ENCODE data around the gene OSTN.

The OSTN gene

DNA sequence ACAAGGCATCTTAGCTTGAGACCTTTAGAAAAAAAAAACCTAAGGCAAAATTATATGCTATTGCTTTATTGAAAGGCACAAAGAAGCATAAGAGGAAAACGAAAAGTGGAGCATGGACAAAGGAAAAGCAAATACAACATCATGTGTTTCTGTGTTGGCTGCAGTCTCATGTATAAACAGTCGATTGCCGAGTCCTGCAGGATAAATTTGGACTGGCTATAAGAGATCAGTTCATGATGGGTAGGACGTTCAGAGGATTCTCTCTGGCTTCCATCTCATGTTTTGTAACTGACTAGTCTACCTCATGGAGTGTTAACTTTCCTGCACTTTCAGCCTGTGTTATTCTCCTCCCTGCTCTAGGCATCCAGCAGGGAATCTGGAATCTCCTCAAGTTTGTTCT is 108.3 kb downstream of the OSTN start:
- FAIRE-seq (no peak), DNase-seq (ENCODE audit: low spot score) (no peak)

- DNase-seq (ENCODE audit: low spot score) (no peak), FAIRE-seq (no peak)
Measured at GRCh38 chr3:191313296-191313695, 114.3 kb downstream of the OSTN start.

- FAIRE-seq = no peak
- no peak for DNase-seq (ENCODE audit: low spot score)
Measured at GRCh38 chr3:191314109-191314728, 115.2 kb downstream of the OSTN start.
